ENCODE results near the gene RGS19.

RGS19 gene

GRCh38 chr20:64071341-64072332 is 7.7 kb downstream of the RGS19 start:
- TF ChIP-seq BHLHE40 (IDR thresholded peaks at IDR 0.05; ENCODE audit: borderline replicate concordance), result no peak
- no peak for TF ChIP-seq HDGF (IDR thresholded peaks at IDR 0.05; ENCODE audit: borderline replicate concordance)
- TF ChIP-seq, protein P1, sequence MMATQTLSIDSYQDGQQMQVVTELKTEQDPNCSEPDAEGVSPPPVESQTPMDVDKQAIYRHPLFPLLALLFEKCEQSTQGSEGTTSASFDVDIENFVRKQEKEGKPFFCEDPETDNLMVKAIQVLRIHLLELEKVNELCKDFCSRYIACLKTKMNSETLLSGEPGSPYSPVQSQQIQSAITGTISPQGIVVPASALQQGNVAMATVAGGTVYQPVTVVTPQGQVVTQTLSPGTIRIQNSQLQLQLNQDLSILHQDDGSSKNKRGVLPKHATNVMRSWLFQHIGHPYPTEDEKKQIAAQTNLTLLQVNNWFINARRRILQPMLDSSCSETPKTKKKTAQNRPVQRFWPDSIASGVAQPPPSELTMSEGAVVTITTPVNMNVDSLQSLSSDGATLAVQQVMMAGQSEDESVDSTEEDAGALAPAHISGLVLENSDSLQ (IDR thresholded peaks at IDR 0.05), result no peak
- TF ChIP-seq NFRKB (IDR thresholded peaks at IDR 0.05), result no peak
- TF ChIP-seq ELF4 (IDR thresholded peaks at IDR 0.05), result no peak
- no peak for TF ChIP-seq SP1 (IDR thresholded peaks at IDR 0.05)
- TF ChIP-seq L3MBTL2 (conservative IDR thresholded peaks at IDR 0.05), result no peak
- no peak for TF ChIP-seq FOXA1 (IDR thresholded peaks at IDR 0.05)
- no peak for TF ChIP-seq SUZ12 (IDR thresholded peaks at IDR 0.05)
- no peak for TF ChIP-seq ARNT (IDR thresholded peaks at IDR 0.05)
- ChIA-PET POLR2A (interaction anchor here (1.9 kb wide), 1 partner anchor 9 kb away, joined by 10 read pairs; the partner anchor contains the start of gene TCEA2), CTCF (interaction anchor here (0.6 kb wide), 1 partner anchor 118 kb away, joined by 3 read pairs; no protein-coding TSS in a partner anchor)
- DNase-seq (ENCODE audit: extremely low spot score), result no peak

DNA sequence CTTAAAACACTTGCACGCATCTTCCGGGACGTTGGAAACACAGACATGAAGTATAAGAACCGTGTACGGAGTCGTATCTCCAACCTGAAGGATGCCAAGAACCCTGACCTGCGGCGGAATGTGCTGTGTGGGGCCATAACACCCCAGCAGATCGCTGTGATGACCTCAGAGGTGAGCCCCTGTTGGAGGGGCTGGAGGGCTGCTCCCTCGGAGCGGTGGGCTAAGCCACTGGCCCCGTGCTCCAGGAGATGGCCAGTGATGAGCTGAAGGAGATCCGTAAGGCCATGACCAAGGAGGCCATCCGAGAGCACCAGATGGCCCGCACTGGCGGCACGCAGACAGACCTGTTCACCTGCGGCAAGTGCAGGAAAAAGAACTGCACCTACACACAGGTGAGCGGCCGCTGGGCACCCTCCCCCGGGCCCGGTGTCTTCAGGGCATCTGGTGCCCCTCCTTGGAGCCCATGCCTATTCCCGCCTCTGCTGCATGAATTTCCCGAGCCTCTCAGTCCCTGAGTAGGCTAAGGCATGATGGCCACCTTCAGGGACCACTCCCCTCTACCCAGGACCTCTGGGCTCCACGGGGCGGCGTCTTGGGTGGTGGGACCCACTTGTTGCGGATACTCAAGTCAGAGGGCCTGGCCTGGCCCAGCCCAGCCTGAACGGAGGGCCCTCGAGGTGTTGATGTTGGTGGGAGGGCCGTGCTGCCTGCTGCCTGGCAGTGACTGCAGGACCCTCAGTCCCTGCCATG is 8.9 kb downstream of the RGS19 start:
- ChIA-PET CTCF (interaction anchor here (0.6 to 1.8 kb wide), 3 partner anchors 9 to 31 kb away, joined by 3 to 5 read pairs (median 4); partner anchors contain the start of genes LKAAEAR1, OPRL1 and RGS19), POLR2A (no interaction called here)
- no peak for DNase-seq (ENCODE audit: extremely low spot score)
- TF ChIP-seq L3MBTL2 (conservative IDR thresholded peaks at IDR 0.05), result no peak
- TF ChIP-seq HDGF (IDR thresholded peaks at IDR 0.05; ENCODE audit: borderline replicate concordance), result no peak
- TF ChIP-seq, protein P1 (IDR thresholded peaks at IDR 0.05), result no peak
- no peak for TF ChIP-seq LEF1 (IDR thresholded peaks at IDR 0.05; ENCODE audit: borderline replicate concordance)
- TF ChIP-seq FOXM1 (IDR thresholded peaks at IDR 0.05; ENCODE audit: borderline replicate concordance), result no peak
- no peak for TF ChIP-seq NFRKB (IDR thresholded peaks at IDR 0.05)
- no peak for TF ChIP-seq CTBP1 (IDR thresholded peaks at IDR 0.05; ENCODE audit: borderline replicate concordance)
- no peak for TF ChIP-seq SP1 (IDR thresholded peaks at IDR 0.05)

DNA sequence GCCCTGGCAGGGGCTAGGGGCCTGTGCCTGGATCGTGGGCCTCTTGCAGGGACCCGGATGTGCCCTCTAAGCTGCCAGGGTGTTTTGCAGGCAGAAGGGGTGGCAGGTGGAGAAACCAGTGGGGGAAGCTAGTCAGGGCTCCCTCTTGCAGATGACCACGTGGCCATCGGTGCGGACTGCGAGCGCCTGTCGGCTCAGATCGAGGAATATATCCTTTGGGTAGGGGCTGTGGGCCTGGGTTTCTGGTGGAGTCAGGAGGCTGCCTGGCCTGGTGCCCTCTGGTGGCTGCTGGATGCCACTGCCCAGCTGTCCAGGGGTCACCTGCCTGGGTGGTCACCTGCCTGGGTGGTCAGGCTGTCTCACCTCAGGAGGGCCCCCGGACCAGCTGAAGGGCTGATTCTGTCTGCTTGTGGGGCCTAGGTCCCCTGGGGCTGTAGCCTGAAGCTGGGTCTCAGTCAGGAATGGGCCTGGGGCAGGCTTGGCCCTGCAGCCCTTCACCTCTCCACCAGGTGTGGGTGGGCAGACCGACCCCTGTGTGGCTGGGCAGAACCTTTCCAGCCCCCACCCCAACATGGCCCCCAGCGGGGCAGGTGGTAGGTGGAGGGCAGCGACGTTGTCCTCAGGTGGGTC is 9.6 kb downstream of the RGS19 start:
- ChIA-PET POLR2A (no interaction called here), CTCF (interaction anchor here (1.6 to 1.8 kb wide), 2 partner anchors 10 to 15 kb away, joined by 3 to 5 read pairs; partner anchors contain the start of genes LKAAEAR1, OPRL1 and RGS19)
- TF ChIP-seq FOXK2 (IDR thresholded peaks at IDR 0.05) (no peak), FOXM1 (IDR thresholded peaks at IDR 0.05; ENCODE audit: borderline replicate concordance) (no peak), ARNT (IDR thresholded peaks at IDR 0.05) (no peak), L3MBTL2 (conservative IDR thresholded peaks at IDR 0.05) (no peak), HDGF (IDR thresholded peaks at IDR 0.05; ENCODE audit: borderline replicate concordance) (no peak), ZNF384 (IDR thresholded peaks at IDR 0.05) (no peak), NFRKB (IDR thresholded peaks at IDR 0.05) (no peak), SUZ12 (IDR thresholded peaks at IDR 0.05) (no peak), LEF1 (IDR thresholded peaks at IDR 0.05; ENCODE audit: borderline replicate concordance) (no peak), CTBP1 (IDR thresholded peaks at IDR 0.05; ENCODE audit: borderline replicate concordance) (no peak), TARDBP (IDR thresholded peaks at IDR 0.05) (no peak)
- TF ChIP-seq, protein P1 (IDR thresholded peaks at IDR 0.05), result no peak
- peak; percentile 66 for DNase-seq (ENCODE audit: extremely low spot score)

DNA sequence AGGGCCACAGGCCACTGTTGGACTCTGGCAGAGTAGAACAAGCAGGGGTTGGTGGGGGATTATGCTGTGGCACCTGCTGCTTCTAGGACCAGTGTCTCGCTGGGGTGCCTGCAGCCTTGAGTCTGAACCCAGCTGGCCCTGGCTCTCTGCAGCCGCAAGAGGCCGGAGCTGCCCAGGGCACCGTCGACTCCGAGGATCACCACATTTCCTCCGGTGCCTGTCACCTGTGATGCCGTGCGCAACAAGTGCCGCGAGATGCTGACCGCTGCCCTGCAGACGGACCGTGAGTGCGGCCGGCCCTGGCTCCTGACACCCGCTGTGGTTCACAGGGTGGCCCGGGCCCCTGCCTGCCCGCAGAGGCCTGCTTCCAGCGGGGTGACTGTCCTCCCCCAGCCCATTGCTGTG is 10.1 kb downstream of the RGS19 start:
- ChIA-PET POLR2A (no interaction called here), CTCF (interaction anchor here (1.6 to 1.8 kb wide), 2 partner anchors 10 to 15 kb away, joined by 3 to 5 read pairs; partner anchors contain the start of genes LKAAEAR1, OPRL1 and RGS19)
- no peak for DNase-seq (ENCODE audit: extremely low spot score)

More for the DNA sequence above, 10.1 kb downstream of the RGS19 start:
- TF ChIP-seq ARNT (IDR thresholded peaks at IDR 0.05), result no peak
- TF ChIP-seq TARDBP (IDR thresholded peaks at IDR 0.05), result no peak
- TF ChIP-seq, protein P1 (IDR thresholded peaks at IDR 0.05), result no peak
- TF ChIP-seq ZNF384 (IDR thresholded peaks at IDR 0.05), result no peak
- TF ChIP-seq ELF4 (IDR thresholded peaks at IDR 0.05), result no peak
- TF ChIP-seq LEF1 (IDR thresholded peaks at IDR 0.05; ENCODE audit: borderline replicate concordance), result no peak
- TF ChIP-seq BHLHE40 (IDR thresholded peaks at IDR 0.05; ENCODE audit: borderline replicate concordance), result no peak
- TF ChIP-seq FOXM1 (IDR thresholded peaks at IDR 0.05; ENCODE audit: borderline replicate concordance), result no peak
- TF ChIP-seq CTBP1 (IDR thresholded peaks at IDR 0.05; ENCODE audit: borderline replicate concordance), result no peak
- no peak for TF ChIP-seq SP1 (IDR thresholded peaks at IDR 0.05)
- no peak for TF ChIP-seq HDGF (IDR thresholded peaks at IDR 0.05; ENCODE audit: borderline replicate concordance)
- TF ChIP-seq L3MBTL2 (conservative IDR thresholded peaks at IDR 0.05), result no peak
- TF ChIP-seq NFRKB (IDR thresholded peaks at IDR 0.05), result no peak
- TF ChIP-seq FOXA1 (IDR thresholded peaks at IDR 0.05), result no peak
- no peak for TF ChIP-seq FOXK2 (IDR thresholded peaks at IDR 0.05)
- TF ChIP-seq SUZ12 (IDR thresholded peaks at IDR 0.05), result no peak

Data from HEK293T (cell line).